ENCODE data around the gene ADK. TPM values are rescaled to one million over a fixed set of nuclear protein-coding genes. Genes with fewer than 3 reads are reported as not detected.
"Not testable (repeated sequence)": the region's sequence is repeated elsewhere in the genome, so short reads cannot be mapped to it uniquely, and the experiment has no call there.

The ADK gene
- total RNA-seq, 1 donor from 2014 or later, result 39.4 TPM

GRCh38 chr10:74436523-74437170 lies 285.6 kb downstream of the ADK start:
- H3K4me3 ChIP-seq (ENCODE audit: low read depth, low read length), result no peak overlapping the region
- DNase-seq (ENCODE audit: low read depth), result no peak
- TF ChIP-seq, protein P1, sequence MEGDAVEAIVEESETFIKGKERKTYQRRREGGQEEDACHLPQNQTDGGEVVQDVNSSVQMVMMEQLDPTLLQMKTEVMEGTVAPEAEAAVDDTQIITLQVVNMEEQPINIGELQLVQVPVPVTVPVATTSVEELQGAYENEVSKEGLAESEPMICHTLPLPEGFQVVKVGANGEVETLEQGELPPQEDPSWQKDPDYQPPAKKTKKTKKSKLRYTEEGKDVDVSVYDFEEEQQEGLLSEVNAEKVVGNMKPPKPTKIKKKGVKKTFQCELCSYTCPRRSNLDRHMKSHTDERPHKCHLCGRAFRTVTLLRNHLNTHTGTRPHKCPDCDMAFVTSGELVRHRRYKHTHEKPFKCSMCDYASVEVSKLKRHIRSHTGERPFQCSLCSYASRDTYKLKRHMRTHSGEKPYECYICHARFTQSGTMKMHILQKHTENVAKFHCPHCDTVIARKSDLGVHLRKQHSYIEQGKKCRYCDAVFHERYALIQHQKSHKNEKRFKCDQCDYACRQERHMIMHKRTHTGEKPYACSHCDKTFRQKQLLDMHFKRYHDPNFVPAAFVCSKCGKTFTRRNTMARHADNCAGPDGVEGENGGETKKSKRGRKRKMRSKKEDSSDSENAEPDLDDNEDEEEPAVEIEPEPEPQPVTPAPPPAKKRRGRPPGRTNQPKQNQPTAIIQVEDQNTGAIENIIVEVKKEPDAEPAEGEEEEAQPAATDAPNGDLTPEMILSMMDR (conservative IDR thresholded peaks at IDR 0.05; ENCODE audit: low read depth, low read length), result no peak

DNA sequence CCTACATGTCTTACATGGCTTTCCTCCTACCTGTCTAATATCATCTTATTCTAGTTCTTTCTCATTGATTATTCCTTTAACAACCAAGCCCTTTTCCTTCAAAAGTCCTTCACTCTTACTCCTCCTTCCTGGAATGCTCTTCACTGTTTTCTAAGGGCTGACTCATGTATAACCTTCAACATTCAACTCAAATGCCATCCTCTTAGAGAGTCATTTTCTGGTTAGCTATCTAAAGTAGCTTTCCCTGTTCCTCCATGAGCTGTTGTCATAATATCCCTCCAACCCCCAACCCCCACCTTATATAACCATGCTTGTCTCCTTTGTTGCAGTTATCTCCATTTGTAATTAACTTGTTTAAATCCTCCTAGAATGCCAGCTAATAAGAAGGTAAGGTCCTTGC lies 286.8 kb downstream of the ADK start:
- TF ChIP-seq, protein P1 (conservative IDR thresholded peaks at IDR 0.05; ENCODE audit: low read depth, low read length), result no peak
- DNase-seq (ENCODE audit: low read depth), result peak; percentile 44
- no peak overlapping the region for H3K4me3 ChIP-seq (ENCODE audit: low read depth, low read length)

GRCh38 chr10:74439213-74439612 lies 288.2 kb downstream of the ADK start:
- H3K4me3 ChIP-seq (ENCODE audit: low read depth, low read length), result no peak overlapping the region
- DNase-seq (ENCODE audit: low read depth), result no peak
- TF ChIP-seq, protein P1 (conservative IDR thresholded peaks at IDR 0.05; ENCODE audit: low read depth, low read length), result no peak

- no peak for DNase-seq (ENCODE audit: low read depth)
- H3K4me3 ChIP-seq (ENCODE audit: low read depth, low read length), result no peak overlapping the region
- TF ChIP-seq, protein P1 (conservative IDR thresholded peaks at IDR 0.05; ENCODE audit: low read depth, low read length), result no peak
Measured at GRCh38 chr10:74445493-74445892, 294.5 kb downstream of the ADK start.

GRCh38 chr10:74450602-74451001 lies 299.6 kb downstream of the ADK start:
- no peak overlapping the region for H3K4me3 ChIP-seq (ENCODE audit: low read depth, low read length)
- TF ChIP-seq, protein P1 (conservative IDR thresholded peaks at IDR 0.05; ENCODE audit: low read depth, low read length), result no peak
- no peak for DNase-seq (ENCODE audit: low read depth)

DNA sequence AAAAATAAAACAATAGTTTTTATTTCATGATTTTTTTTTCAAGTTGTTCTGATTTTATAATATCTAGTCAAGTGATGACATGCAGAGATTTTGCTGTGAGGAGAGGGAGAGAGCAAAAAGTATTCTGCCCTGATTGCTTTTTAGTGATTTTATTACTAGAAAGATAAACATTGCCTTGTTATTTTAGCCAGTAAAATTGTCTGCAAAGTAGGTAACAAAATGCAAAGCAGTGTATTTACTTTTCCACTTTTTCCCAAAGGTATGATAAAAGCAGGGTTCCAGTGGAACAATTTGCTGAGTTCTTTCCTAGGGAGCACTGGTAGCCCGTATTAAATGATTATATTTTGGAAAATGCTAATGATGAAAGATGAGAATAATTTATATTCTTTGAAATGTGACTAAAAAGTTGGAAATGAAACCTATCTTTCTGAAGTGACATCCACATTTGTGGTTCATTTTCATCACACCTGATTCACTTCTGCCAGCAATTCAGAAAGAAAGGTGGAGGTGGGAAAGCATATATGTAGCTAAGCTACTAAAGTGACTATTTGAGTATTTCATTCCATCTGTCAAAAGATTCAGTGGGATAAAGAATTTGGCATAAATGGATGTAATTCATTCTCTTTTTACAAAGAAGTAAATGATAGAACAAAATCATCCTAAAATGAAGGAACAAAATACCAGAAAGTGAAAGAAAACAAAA lies 300.3 kb downstream of the ADK start:
- TF ChIP-seq, protein P1 (conservative IDR thresholded peaks at IDR 0.05; ENCODE audit: low read depth, low read length), result no peak
- H3K4me3 ChIP-seq (ENCODE audit: low read depth, low read length), result no peak overlapping the region
- no peak for DNase-seq (ENCODE audit: low read depth)

DNA sequence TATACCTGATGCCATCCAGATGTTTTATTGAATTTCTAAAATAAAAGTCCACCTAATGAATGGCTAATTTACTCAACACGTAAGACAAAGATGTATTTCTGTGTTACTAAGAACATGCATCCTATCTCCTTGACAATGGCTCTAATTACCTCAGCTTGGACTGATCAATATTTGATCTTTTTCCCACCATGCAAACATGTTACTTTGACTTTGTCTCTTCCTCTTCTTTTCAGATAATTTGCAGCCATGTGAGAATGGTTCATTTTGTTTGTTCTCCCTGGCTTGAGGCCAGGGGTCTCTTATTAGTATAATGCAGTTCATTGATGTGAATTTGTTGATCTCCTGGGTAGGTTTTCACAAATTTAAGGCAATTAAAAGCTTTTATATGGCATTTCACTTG lies 302.1 kb downstream of the ADK start:
- TF ChIP-seq, protein P1 (conservative IDR thresholded peaks at IDR 0.05; ENCODE audit: low read depth, low read length), result no peak
- no peak for DNase-seq (ENCODE audit: low read depth)
- no peak overlapping the region for H3K4me3 ChIP-seq (ENCODE audit: low read depth, low read length)

DNA sequence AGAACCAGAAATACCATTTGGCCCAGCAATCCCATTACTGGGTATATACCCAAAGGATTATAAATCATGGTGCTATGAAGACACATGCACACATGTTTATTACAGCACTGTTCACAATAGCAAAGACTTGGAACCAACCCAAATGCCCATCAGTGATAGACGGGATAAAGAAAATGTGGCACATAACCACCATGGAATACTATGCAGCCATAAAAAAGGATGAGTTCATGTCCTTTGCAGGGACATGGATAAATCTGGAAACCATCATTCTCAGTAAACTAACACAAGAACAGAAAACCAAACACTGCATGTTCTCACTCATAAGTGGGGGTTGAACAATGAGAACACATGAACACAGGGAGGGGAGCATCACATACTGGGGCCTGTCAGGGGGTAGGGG lies 306.5 kb downstream of the ADK start:
- not testable (repeated sequence) for H3K4me3 ChIP-seq (ENCODE audit: low read depth, low read length); DNase-seq (ENCODE audit: low read depth)

Data from epithelial cell of proximal tubule (primary cell).